GM12878 (cell line): ENCODE measurements around the gene XIRP1. TPM values are rescaled to one million over a fixed set of nuclear protein-coding genes. Genes with fewer than 3 reads are reported as not detected.
A peak's percentile ranks its signal among the peaks of the same experiment; 100 is the strongest.

ENCODE experiments used
- ASH2L ChIP-seq: fragments of 300-600, 200-600 bp; sonication (generic); IDR thresholded peaks from 2 replicates; pipeline ENCODE4 v1.6.1; 2017; ENCODE audit warnings: low read depth, mild to moderate bottlenecking, borderline replicate concordance
- BCL11A ChIP-seq: IDR thresholded peaks from 2 replicates; pipeline ENCODE4 v1.6.1; 2011; ENCODE audit warnings: low read depth, low read length
- CEBPB ChIP-seq, 2 experiments: fragments of 150-350 bp in 1 of 2; IDR thresholded peaks; 2 replicates each; pipeline ENCODE4 v1.6.1; 2012 to 2014; ENCODE audit warnings: low read depth in 2 of 2, low read length in 2 of 2, borderline replicate concordance in 1 of 2, inconsistent platforms in 1 of 2
- CREM ChIP-seq: IDR thresholded peaks from 2 replicates; pipeline ENCODE4 v1.6.1; 2014; ENCODE audit warnings: antibody characterized with exemption, low read depth
- FOS ChIP-seq: IDR thresholded peaks from 3 replicates; pipeline ENCODE4 v1.6.1; 2011; ENCODE audit warnings: borderline replicate concordance; ENCODE audit not compliant: insufficient read length; ENCODE audit errors: extremely low read depth
- GATAD2B ChIP-seq: fragments of 450-650 bp; conservative IDR thresholded peaks from 2 replicates; pipeline ENCODE4 v1.6.1; 2017; ENCODE audit warnings: low read depth, mild to moderate bottlenecking, moderate library complexity
- MEF2B ChIP-seq: fragments of 450-650 bp; IDR thresholded peaks from 2 replicates; pipeline ENCODE4 v1.6.1; 2018; ENCODE audit warnings: mild to moderate bottlenecking, moderate library complexity; ENCODE audit not compliant: partially characterized antibody, poor library complexity, severe bottlenecking
- MTA2 ChIP-seq: fragments of 450-650 bp; IDR thresholded peaks from 2 replicates; pipeline ENCODE4 v1.6.1; 2016; ENCODE audit warnings: low read depth, mild to moderate bottlenecking, moderate library complexity
- NBN ChIP-seq: fragments of 450-650 bp; IDR thresholded peaks from 2 replicates; pipeline ENCODE4 v1.6.1; 2016
- NFYB ChIP-seq: IDR thresholded peaks from 2 replicates; pipeline ENCODE4 v1.6.1; 2011; ENCODE audit warnings: low read depth, mild to moderate bottlenecking, low read length, improper control_type of control experiment, moderate library complexity; ENCODE audit not compliant: insufficient read depth
- NRF1 ChIP-seq: conservative IDR thresholded peaks from 2 replicates; pipeline ENCODE4 v1.6.1; 2011; ENCODE audit warnings: mild to moderate bottlenecking, low read depth, low read length, improper control_type of control experiment
- POLR2A ChIP-seq: IDR thresholded peaks from 2 replicates; pipeline ENCODE4 v1.6.1; 2011; ENCODE audit warnings: low read depth, mild to moderate bottlenecking, low read length
- RUNX3 ChIP-seq: IDR thresholded peaks from 2 replicates; pipeline ENCODE4 v1.6.1; 2012; ENCODE audit warnings: low read length, inconsistent platforms
- SMAD5 ChIP-seq: IDR thresholded peaks from 2 replicates; pipeline ENCODE4 v1.6.1; 2016; ENCODE audit warnings: antibody characterized with exemption, low read depth
- SREBF1 ChIP-seq: IDR thresholded peaks from 2 replicates; pipeline ENCODE4 v1.6.1; 2012; ENCODE audit warnings: mild to moderate bottlenecking, low read length
- ZZZ3 ChIP-seq: IDR thresholded peaks from 2 replicates; pipeline ENCODE4 v1.6.1; 2011; ENCODE audit warnings: low read depth; ENCODE audit not compliant: control insufficient read depth, insufficient read length
- polyA plus RNA-seq, 11 experiments: library from polyadenylated mRNA; depleted of rRNA in 4 of 11; unstranded in 6 of 11; stranded (reverse) in 5 of 11; fragments of >200 nt; fragmentation: Nextera tagmentation in 4 of 11; fragmentation: Illumina TruSeq in 1 of 11; extraction: Ambion mirVana in 4 of 11; extraction: Trizol in 1 of 11; gene quantifications; 1 replicate in 1 of 11; 2 replicates in 10 of 11; pipeline versions ENCODE4 v1.2.1 to v1.2.3, GENCODE V29; 2011 to 2016; ENCODE audit warnings: inconsistent platforms in 2 of 11, missing spikeins in 2 of 11, low read depth in 1 of 11
- total RNA-seq, 4 experiments: library from RNA; depleted of rRNA in 3 of 4; stranded (reverse); fragments of >200 nt in 3 of 4; fragmentation: Illumina TruSeq in 1 of 4; extraction: Trizol in 1 of 4; gene quantifications; 2 replicates each; pipeline versions ENCODE4 v1.2.1 to v1.2.3, GENCODE V29; 2013 to 2021
- TF ChIP-seq, protein P1 (sequence below): IDR thresholded peaks from 2 replicates; pipeline ENCODE4 v1.6.1; 2012; ENCODE audit warnings: low read depth, low read length, improper control_type of control experiment
- TF ChIP-seq, protein P2 (sequence below): fragments of 450-650 bp; IDR thresholded peaks from 2 replicates; pipeline ENCODE4 v1.6.1; 2017; ENCODE audit warnings: antibody characterized with exemption, mild to moderate bottlenecking, moderate library complexity
- TF ChIP-seq, protein P3 (sequence below): IDR thresholded peaks from 2 replicates; pipeline ENCODE4 v1.6.1; 2012; ENCODE audit warnings: low read length, inconsistent platforms
- TF ChIP-seq, protein P4 (sequence below): IDR thresholded peaks from 2 replicates; pipeline ENCODE4 v1.6.1; 2011; ENCODE audit warnings: low read depth, mild to moderate bottlenecking, low read length, moderate library complexity, borderline replicate concordance; ENCODE audit errors: extremely low read depth
- TF ChIP-seq, protein P5 (sequence below): fragments of 450-650 bp; IDR thresholded peaks from 2 replicates; pipeline ENCODE4 v1.6.1; 2017; ENCODE audit warnings: borderline replicate concordance
- TF ChIP-seq, protein P6 (sequence below): fragments of 450-650 bp; conservative IDR thresholded peaks from 2 replicates; pipeline ENCODE4 v1.6.1; 2017; ENCODE audit warnings: mild to moderate bottlenecking, moderate library complexity

The XIRP1 gene
- total and polyA plus RNA-seq, 10 of the 15 experiments (the other 5 are each of a cell fraction or from before 2014, with no cell fraction given) = 0.03 to 0.38 (median 0.08) TPM; not detected in 1

DNA sequence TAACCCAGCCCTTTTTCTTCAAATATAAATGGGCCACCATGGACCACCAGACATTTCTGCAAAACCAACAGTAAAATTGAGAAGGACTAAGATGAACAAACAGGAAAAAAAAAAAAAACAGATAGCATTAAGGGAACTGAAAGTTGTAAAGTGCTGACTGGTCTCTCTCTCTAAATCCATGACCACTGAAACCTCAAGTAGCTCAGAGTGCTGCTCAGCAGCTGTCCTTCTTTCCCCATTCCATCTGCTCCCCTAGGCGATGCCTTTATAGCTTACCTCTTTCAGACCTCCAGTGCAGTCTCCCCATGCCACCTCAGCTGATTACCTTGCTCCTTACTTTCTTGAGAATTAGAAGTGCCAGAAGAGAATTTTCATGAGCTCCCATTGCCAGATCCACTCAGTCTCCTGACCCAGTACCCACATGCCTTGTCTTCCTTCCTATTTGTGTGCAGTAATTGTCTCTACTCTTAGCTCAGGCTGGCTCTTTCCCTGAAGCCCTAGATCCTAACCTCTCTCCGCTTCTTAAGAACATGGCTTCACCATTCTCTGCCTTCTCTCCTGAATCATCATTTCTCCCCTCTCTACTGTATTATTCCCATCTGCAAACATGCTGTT, 23.9 kb upstream of the XIRP1 start (continued):
- TF ChIP-seq CEBPB (IDR thresholded peaks at IDR 0.05; ENCODE audit: borderline replicate concordance in 1 of 2, low read depth in 2 of 2, low read length in 2 of 2) (0 out of 4 replicates have a peak, but pooled peaks of 1 of the 2 experiments have one; percentile 71), GATAD2B (peak; percentile 58; the same call in 1 of the 2 replicates), NRF1 (no peak), ZZZ3 (no peak), MEF2B (peak; percentile 19), ASH2L (no peak), SREBF1 (no peak), POLR2A (no peak), FOS (no peak), BCL11A (peak; percentile 98), RUNX3 (peak; percentile 99), CREM (peak; percentile 59; the same call in 1 of the 2 replicates), MTA2 (peak; percentile 84), NBN (peak; percentile 88), NFYB (no peak), SMAD5 (no peak)
- TF ChIP-seq, protein P1, sequence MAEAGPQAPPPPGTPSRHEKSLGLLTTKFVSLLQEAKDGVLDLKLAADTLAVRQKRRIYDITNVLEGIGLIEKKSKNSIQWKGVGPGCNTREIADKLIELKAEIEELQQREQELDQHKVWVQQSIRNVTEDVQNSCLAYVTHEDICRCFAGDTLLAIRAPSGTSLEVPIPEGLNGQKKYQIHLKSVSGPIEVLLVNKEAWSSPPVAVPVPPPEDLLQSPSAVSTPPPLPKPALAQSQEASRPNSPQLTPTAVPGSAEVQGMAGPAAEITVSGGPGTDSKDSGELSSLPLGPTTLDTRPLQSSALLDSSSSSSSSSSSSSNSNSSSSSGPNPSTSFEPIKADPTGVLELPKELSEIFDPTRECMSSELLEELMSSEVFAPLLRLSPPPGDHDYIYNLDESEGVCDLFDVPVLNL = no peak
- TF ChIP-seq, protein P2, sequence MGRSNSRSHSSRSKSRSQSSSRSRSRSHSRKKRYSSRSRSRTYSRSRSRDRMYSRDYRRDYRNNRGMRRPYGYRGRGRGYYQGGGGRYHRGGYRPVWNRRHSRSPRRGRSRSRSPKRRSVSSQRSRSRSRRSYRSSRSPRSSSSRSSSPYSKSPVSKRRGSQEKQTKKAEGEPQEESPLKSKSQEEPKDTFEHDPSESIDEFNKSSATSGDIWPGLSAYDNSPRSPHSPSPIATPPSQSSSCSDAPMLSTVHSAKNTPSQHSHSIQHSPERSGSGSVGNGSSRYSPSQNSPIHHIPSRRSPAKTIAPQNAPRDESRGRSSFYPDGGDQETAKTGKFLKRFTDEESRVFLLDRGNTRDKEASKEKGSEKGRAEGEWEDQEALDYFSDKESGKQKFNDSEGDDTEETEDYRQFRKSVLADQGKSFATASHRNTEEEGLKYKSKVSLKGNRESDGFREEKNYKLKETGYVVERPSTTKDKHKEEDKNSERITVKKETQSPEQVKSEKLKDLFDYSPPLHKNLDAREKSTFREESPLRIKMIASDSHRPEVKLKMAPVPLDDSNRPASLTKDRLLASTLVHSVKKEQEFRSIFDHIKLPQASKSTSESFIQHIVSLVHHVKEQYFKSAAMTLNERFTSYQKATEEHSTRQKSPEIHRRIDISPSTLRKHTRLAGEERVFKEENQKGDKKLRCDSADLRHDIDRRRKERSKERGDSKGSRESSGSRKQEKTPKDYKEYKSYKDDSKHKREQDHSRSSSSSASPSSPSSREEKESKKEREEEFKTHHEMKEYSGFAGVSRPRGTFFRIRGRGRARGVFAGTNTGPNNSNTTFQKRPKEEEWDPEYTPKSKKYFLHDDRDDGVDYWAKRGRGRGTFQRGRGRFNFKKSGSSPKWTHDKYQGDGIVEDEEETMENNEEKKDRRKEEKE = no peak
- TF ChIP-seq, protein P3, sequence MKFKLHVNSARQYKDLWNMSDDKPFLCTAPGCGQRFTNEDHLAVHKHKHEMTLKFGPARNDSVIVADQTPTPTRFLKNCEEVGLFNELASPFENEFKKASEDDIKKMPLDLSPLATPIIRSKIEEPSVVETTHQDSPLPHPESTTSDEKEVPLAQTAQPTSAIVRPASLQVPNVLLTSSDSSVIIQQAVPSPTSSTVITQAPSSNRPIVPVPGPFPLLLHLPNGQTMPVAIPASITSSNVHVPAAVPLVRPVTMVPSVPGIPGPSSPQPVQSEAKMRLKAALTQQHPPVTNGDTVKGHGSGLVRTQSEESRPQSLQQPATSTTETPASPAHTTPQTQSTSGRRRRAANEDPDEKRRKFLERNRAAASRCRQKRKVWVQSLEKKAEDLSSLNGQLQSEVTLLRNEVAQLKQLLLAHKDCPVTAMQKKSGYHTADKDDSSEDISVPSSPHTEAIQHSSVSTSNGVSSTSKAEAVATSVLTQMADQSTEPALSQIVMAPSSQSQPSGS = peak; percentile 90
- TF ChIP-seq, protein P4, sequence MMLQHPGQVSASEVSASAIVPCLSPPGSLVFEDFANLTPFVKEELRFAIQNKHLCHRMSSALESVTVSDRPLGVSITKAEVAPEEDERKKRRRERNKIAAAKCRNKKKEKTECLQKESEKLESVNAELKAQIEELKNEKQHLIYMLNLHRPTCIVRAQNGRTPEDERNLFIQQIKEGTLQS = no peak
- TF ChIP-seq, protein P5, sequence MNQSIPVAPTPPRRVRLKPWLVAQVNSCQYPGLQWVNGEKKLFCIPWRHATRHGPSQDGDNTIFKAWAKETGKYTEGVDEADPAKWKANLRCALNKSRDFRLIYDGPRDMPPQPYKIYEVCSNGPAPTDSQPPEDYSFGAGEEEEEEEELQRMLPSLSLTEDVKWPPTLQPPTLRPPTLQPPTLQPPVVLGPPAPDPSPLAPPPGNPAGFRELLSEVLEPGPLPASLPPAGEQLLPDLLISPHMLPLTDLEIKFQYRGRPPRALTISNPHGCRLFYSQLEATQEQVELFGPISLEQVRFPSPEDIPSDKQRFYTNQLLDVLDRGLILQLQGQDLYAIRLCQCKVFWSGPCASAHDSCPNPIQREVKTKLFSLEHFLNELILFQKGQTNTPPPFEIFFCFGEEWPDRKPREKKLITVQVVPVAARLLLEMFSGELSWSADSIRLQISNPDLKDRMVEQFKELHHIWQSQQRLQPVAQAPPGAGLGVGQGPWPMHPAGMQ = 0 out of 2 replicates have a peak, but pooled peaks have one; percentile 26
- TF ChIP-seq, protein P6, sequence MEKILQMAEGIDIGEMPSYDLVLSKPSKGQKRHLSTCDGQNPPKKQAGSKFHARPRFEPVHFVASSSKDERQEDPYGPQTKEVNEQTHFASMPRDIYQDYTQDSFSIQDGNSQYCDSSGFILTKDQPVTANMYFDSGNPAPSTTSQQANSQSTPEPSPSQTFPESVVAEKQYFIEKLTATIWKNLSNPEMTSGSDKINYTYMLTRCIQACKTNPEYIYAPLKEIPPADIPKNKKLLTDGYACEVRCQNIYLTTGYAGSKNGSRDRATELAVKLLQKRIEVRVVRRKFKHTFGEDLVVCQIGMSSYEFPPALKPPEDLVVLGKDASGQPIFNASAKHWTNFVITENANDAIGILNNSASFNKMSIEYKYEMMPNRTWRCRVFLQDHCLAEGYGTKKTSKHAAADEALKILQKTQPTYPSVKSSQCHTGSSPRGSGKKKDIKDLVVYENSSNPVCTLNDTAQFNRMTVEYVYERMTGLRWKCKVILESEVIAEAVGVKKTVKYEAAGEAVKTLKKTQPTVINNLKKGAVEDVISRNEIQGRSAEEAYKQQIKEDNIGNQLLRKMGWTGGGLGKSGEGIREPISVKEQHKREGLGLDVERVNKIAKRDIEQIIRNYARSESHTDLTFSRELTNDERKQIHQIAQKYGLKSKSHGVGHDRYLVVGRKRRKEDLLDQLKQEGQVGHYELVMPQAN = no peak; the same call in 1 of the 2 replicates
